DMS153 treated with DMSO at 0.1 percent for 48 hours (cell line): Measurements from ENCODE around the gene PMM1.
A peak's percentile ranks its signal among the peaks of the same experiment; 100 is the strongest.
"Not testable (repeated sequence)": the region's sequence is repeated elsewhere in the genome, so short reads cannot be mapped to it uniquely, and the experiment has no call there.

ENCODE experiments used
- DNase-seq: peaks from one replicate; lab custom pipeline; 2025; ENCODE audit not compliant: unreplicated experiment; lab: John Stamatoyannopoulos, UW

Gene PMM1

GRCh38 chr22:41589391-41590241 is at the start of gene PMM1:
Gene PMM1, minus strand, starts transcription at chr22:41589840. Its CDS starts 35 bp downstream, at chr22:41589805.
- DNase-seq: peak; percentile 98

- no peak for DNase-seq
These were observed 49.1 kb upstream of the PMM1 start for GRCh38 chr22:41638748-41639147.

GRCh38 chr22:41638124-41638523 is 48.5 kb upstream of the PMM1 start:
- DNase-seq: no peak

- DNase-seq: not testable (repeated sequence)
These were observed 48.0 kb upstream of the PMM1 start for GRCh38 chr22:41637623-41638022.

- no peak for DNase-seq
These were observed 46.8 kb upstream of the PMM1 start for GRCh38 chr22:41636467-41636866.

- DNase-seq: not testable (repeated sequence)
These were observed 45.0 kb upstream of the PMM1 start for GRCh38 chr22:41634610-41635009.

GRCh38 chr22:41631615-41632014 is 42.0 kb upstream of the PMM1 start:
- DNase-seq: not testable (repeated sequence)

GRCh38 chr22:41631115-41631514 is 41.5 kb upstream of the PMM1 start:
- DNase-seq: not testable (repeated sequence)

- DNase-seq: no peak
These were observed 35.9 kb upstream of the PMM1 start for GRCh38 chr22:41625577-41625976.

GRCh38 chr22:41621911-41622179 is 32.2 kb upstream of the PMM1 start:
- no peak for DNase-seq

- DNase-seq: peak; percentile 98
These were observed 31.7 kb upstream of the PMM1 start, which contains the start of gene XRCC6 for GRCh38 chr22:41621099-41621910. Gene XRCC6, plus strand, starts transcription at chr22:41621295. Its CDS starts 710 bp downstream, at chr22:41622005.

GRCh38 chr22:41620589-41621098 is 31.0 kb upstream of the PMM1 start, which contains the start of gene DESI1:
Gene DESI1, minus strand, starts transcription at chr22:41621043. Its CDS starts 204 bp downstream, at chr22:41620839.
- DNase-seq: no peak

- DNase-seq: no peak
These were observed 30.4 kb upstream of the PMM1 start for GRCh38 chr22:41619979-41620588.

- no peak for DNase-seq
These were observed 23.8 kb upstream of the PMM1 start for GRCh38 chr22:41613456-41613855.

GRCh38 chr22:41612603-41613306 is 23.1 kb upstream of the PMM1 start:
- DNase-seq: no peak

GRCh38 chr22:41608386-41608785 is 18.7 kb upstream of the PMM1 start:
- DNase-seq: no peak

GRCh38 chr22:41603873-41604332 is 14.3 kb upstream of the PMM1 start:
- no peak for DNase-seq

GRCh38 chr22:41600976-41601375 is 11.3 kb upstream of the PMM1 start:
- no peak for DNase-seq

GRCh38 chr22:41598891-41599635 is 9.4 kb upstream of the PMM1 start:
- DNase-seq: no peak

- no peak for DNase-seq
These were observed 8.4 kb upstream of the PMM1 start for GRCh38 chr22:41598081-41598480.
